ENCODE measurements around the gene GJC2. TPM values are rescaled to one million over a fixed set of nuclear protein-coding genes. Genes with fewer than 3 reads are reported as not detected.

GJC2 gene
- total and polyA plus RNA-seq, 10 of the 15 experiments (the other 5 are each of a cell fraction or from before 2014, with no cell fraction given): 0.04 to 0.44 (median 0.07) TPM; not detected in 4

DNA sequence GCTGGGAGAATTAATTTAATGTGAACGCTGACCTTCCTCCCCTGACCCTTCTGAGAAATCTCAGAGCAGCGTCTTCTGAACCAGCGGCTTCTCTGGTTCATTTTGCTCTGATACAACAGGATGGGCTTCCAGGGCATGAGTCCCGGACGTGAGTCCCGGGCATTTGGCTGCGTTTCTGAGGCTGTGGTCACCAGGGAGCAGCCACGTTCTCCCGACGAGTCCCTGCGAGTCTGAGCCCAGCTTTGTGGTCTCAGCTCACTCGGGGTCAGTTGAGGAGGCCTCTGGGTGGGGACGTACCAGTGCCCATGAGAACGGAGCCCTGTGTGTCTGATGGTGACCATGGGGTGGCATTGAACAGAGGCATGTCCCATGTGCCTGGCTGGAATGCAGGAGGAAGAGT is 40.5 kb downstream of the GJC2 start (continued):
- TF ChIP-seq ETV6 (conservative IDR thresholded peaks at IDR 0.05 in 1 of 2, IDR thresholded peaks at IDR 0.05 in 1 of 2; ENCODE audit: borderline replicate concordance in 1 of 2, low read depth in 1 of 2) (no peak), HDGF (IDR thresholded peaks at IDR 0.05) (no peak), MYB (IDR thresholded peaks at IDR 0.05; ENCODE audit: borderline replicate concordance, low read depth, low read length) (no peak), RBBP5 (conservative IDR thresholded peaks at IDR 0.05) (no peak), NRF1 (conservative IDR thresholded peaks at IDR 0.05; ENCODE audit: low read depth, low read length) (no peak), SIN3A (IDR thresholded peaks at IDR 0.05; ENCODE audit: low read depth, low read length) (no peak)

- ChIA-PET RAD21 (ENCODE audit: unreplicated experiment) (no interaction called here), CTCF (no interaction called here), SMC1A (ENCODE audit: uncharacterized antibody, unreplicated experiment) (no interaction called here), POLR2A (no interaction called here)
- in situ Hi-C loops (cut with MboI): no loop called here
- no peak for DNase-seq (ENCODE audit: low read depth, low spot score)
- Histone ChIP-seq H4K20me1 (ENCODE audit: control insufficient read depth, insufficient read depth) (no peaks in the 10 kb centered on the region), H3K27me3 (replicated peaks in 1 of 2; ENCODE audit: control insufficient read depth in 2 of 2, insufficient read depth in 2 of 2, low read length in 1 of 2) (no peaks in the 10 kb centered on the region), H3K27ac (ENCODE audit: control insufficient read depth, insufficient read depth) (no peak overlapping the region), H3K4me3 (no peak overlapping the region), H3K4me1 (ENCODE audit: control insufficient read depth, insufficient read depth, low read length) (no peaks in the 10 kb centered on the region), H3K9me3 (replicated peaks; ENCODE audit: control insufficient read depth, insufficient read depth, low read length) (no peaks in the 10 kb centered on the region), H3K4me2 (ENCODE audit: control insufficient read depth, insufficient read depth) (no peak overlapping the region), H3K79me2 (ENCODE audit: control insufficient read depth, insufficient read depth, low read length) (no peaks in the 10 kb centered on the region), H2AFZ (ENCODE audit: control insufficient read depth, low read depth, low read length) (no peak overlapping the region), H3K36me3 (ENCODE audit: control insufficient read depth in 2 of 2, insufficient read depth in 2 of 2, low read length in 1 of 2) (no peaks in the 10 kb centered on the region), H3K9ac (ENCODE audit: control insufficient read depth, insufficient read depth, low read length) (no peak overlapping the region)
- TF ChIP-seq ZNF384 (IDR thresholded peaks at IDR 0.05; ENCODE audit: borderline replicate concordance, low read depth, low read length): no peak
- no peak for TF ChIP-seq MYB (IDR thresholded peaks at IDR 0.05; ENCODE audit: borderline replicate concordance, low read depth, low read length)
- no peak for TF ChIP-seq IRF5 (IDR thresholded peaks at IDR 0.05; ENCODE audit: borderline replicate concordance)
- TF ChIP-seq SMAD1 (IDR thresholded peaks at IDR 0.05; ENCODE audit: low read depth, partially characterized antibody): no peak
- no peak for ATAC-seq
- BruUV-seq (replicated peaks): no TSS peak
- FAIRE-seq: no peak
- 50% methylated on average over 5 of the region's 5 CpGs for WGBS (ENCODE audit: insufficient coverage, insufficient replicate concordance, low lambda C conversion rate, missing lambda C conversion rate)
- intact Hi-C loops (cut with micrococcal nuclease; ENCODE audit: unreplicated experiment): no loop called here
Observed at GRCh38 chr1:228190778-228191177, 41.0 kb downstream of the GJC2 start.
